ENCODE data around the gene FXYD5.

GRCh38 chr19:35123573-35123972, 31.0 kb upstream of the FXYD5 start:
- TF ChIP-seq CTCF (IDR thresholded peaks at IDR 0.05) (no peak), ZFX (IDR thresholded peaks at IDR 0.05; ENCODE audit: borderline replicate concordance) (no peak)
